SK-N-SH (cell line): Measurements from ENCODE around the gene OLFML2A. TPM values are rescaled to one million over a fixed set of nuclear protein-coding genes. Genes with fewer than 3 reads are reported as not detected.
"Not testable (repeated sequence)": the region's sequence is repeated elsewhere in the genome, so short reads cannot be mapped to it uniquely, and the experiment has no call there.

Experiments
- CTCF ChIA-PET: fragments of 300-600, 350-600 bp; formaldehyde crosslinking; extraction: SDS; loops from one replicate; lab custom pipeline; 2021; lab: Yijun Ruan, JAX
- POLR2A ChIA-PET: fragments of 350-600 bp; sonication (Branson Sonifier 250); formaldehyde crosslinking; extraction: SDS; loops from one replicate; lab custom pipeline; 2020; ENCODE audit warnings: antibody characterized with exemption, inconsistent platforms; lab: Yijun Ruan, JAX
- DNase-seq: peaks from one replicate; pipeline ENCODE4 v3.0.0; 2012
- H2AFZ ChIP-seq: fragments of 200-600 bp; sonication (generic); 2 replicates; pipeline ENCODE4 v1.8.1; 2016; ENCODE audit warnings: antibody characterized with exemption, mild to moderate bottlenecking, low read depth
- H3F3A ChIP-seq: fragments of 200-600 bp; sonication (generic); replicated peaks from 2 replicates; pipeline ENCODE3; 2016; ENCODE audit warnings: antibody characterized with exemption, mild to moderate bottlenecking; ENCODE audit not compliant: insufficient read depth
- H3K27ac ChIP-seq, 2 experiments: fragments of 200-500 bp in 1 of 2; fragments of 200-600 bp in 1 of 2; sonication (Bioruptor generic) in 1 of 2; sonication (generic), shearing (Covaris generic) in 1 of 2; 2 replicates each; pipeline versions ENCODE4 v1.5.1 to v1.6.1; 2014 to 2016; ENCODE audit warnings: low read depth in 2 of 2, inconsistent platforms in 1 of 2, low read length in 1 of 2, mild to moderate bottlenecking in 1 of 2, mixed read lengths in 1 of 2
- H3K27me3 ChIP-seq: fragments of 200-600 bp; sonication (generic), shearing (Covaris generic); 2 replicates; pipeline ENCODE4 v1.6.1; 2016; ENCODE audit warnings: mixed run types; ENCODE audit not compliant: insufficient read depth
- H3K36me3 ChIP-seq, 2 experiments: fragments of 200-500 bp in 1 of 2; fragments of 200-600 bp in 1 of 2; sonication (Bioruptor generic) in 1 of 2; sonication (generic) in 1 of 2; replicated peaks in 1 of 2; 2 replicates each; pipeline versions ENCODE3 to v1.5.1; 2014 to 2016; ENCODE audit warnings: low read length in 1 of 2, mild to moderate bottlenecking in 1 of 2; ENCODE audit not compliant: insufficient read depth in 2 of 2, control insufficient read depth in 1 of 2
- H3K4me1 ChIP-seq, 2 experiments: fragments of 200-500 bp in 1 of 2; fragments of 200-600 bp in 1 of 2; sonication (Bioruptor generic) in 1 of 2; sonication (generic), shearing (Covaris generic) in 1 of 2; 2 replicates each; pipeline versions ENCODE4 v1.5.1 to v1.6.1; 2014 to 2016; ENCODE audit warnings: low read depth in 1 of 2, low read length in 1 of 2, mixed run types in 1 of 2; ENCODE audit not compliant: insufficient read depth in 2 of 2, control insufficient read depth in 1 of 2
- H3K4me2 ChIP-seq: fragments of 200-600 bp; sonication (generic), shearing (Covaris generic); 2 replicates; pipeline ENCODE4 v1.6.1; 2017; ENCODE audit warnings: mixed run types
- H3K4me3 ChIP-seq, 2 experiments: fragments of 200-500 bp in 1 of 2; fragments of 200-600 bp in 1 of 2; sonication (Bioruptor generic) in 1 of 2; sonication (generic), shearing (Covaris generic) in 1 of 2; 2 replicates each; pipeline versions ENCODE4 v1.5.1 to v1.8.1; 2014 to 2016; ENCODE audit warnings: low read depth in 2 of 2, inconsistent platforms in 1 of 2, low read length in 1 of 2, mild to moderate bottlenecking in 1 of 2, mixed read lengths in 1 of 2, moderate library complexity in 1 of 2
- H3K79me2 ChIP-seq: fragments of 200-600 bp; sonication (generic); 2 replicates; pipeline ENCODE4 v1.8.1; 2017; ENCODE audit warnings: mild to moderate bottlenecking; ENCODE audit not compliant: insufficient read depth
- H3K9ac ChIP-seq: fragments of 200-600 bp; sonication (generic); 2 replicates; pipeline ENCODE4 v1.6.1; 2017; ENCODE audit warnings: mixed run types
- H3K9me2 ChIP-seq: fragments of 200-600 bp; sonication (generic); 2 replicates; pipeline ENCODE4 v1.6.1; 2017; ENCODE audit warnings: mixed run types
- H3K9me3 ChIP-seq: fragments of 200-600 bp; sonication (generic); 2 replicates; pipeline ENCODE4 v1.6.1; 2017; ENCODE audit warnings: mixed run types, mild to moderate bottlenecking, moderate library complexity
- H4K20me1 ChIP-seq: fragments of 200-600 bp; sonication (generic); 2 replicates; pipeline ENCODE4 v1.6.1; 2017; ENCODE audit warnings: mild to moderate bottlenecking, mixed run types; ENCODE audit not compliant: insufficient read depth
- EP300 ChIP-seq, 2 experiments: IDR thresholded peaks; 2 replicates each; pipeline versions ENCODE4 v1.4.0 to v1.6.1; 2012; ENCODE audit warnings: borderline replicate concordance in 1 of 2, low read depth in 1 of 2, low read length in 1 of 2
- MXI1 ChIP-seq: IDR thresholded peaks from 2 replicates; pipeline ENCODE4 v1.6.1; 2012; ENCODE audit warnings: mild to moderate bottlenecking, low read depth, low read length, improper control_type of control experiment
- NRF1 ChIP-seq: IDR thresholded peaks from 2 replicates; pipeline ENCODE4 v1.6.1; 2012; ENCODE audit warnings: low read depth, mild to moderate bottlenecking, low read length
- PBX3 ChIP-seq: IDR thresholded peaks from 2 replicates; pipeline ENCODE4; 2012
- RXRA ChIP-seq: IDR thresholded peaks from 2 replicates; pipeline ENCODE4 v1.4.0; 2012; ENCODE audit warnings: low read depth, mild to moderate bottlenecking, borderline replicate concordance
- USF2 ChIP-seq: fragments of 150-350 bp; IDR thresholded peaks from 2 replicates; pipeline ENCODE4 v1.6.1; 2017; ENCODE audit warnings: antibody characterized with exemption, low read length, low read depth, borderline replicate concordance
- WGBS: methylation state at CpG from one replicate; pipeline ENCODE4 v1.1.6; 2017; ENCODE audit warnings: low lambda C conversion rate; 5-methylcytosine and 5-hydroxymethylcytosine counted together
- polyA plus RNA-seq, 3 experiments: library from polyadenylated mRNA; depleted of rRNA; stranded (reverse); fragments of >200 nt; gene quantifications; 2 replicates each; pipeline ENCODE4 v1.2.3, GENCODE V29; 2012

Gene OLFML2A
- polyA plus RNA-seq, 1 of the 3 experiments (the other 2 are of a cell fraction), result 7.7 TPM

- Histone ChIP-seq H3K4me3 (no peak overlapping the region), H2AFZ (no peak overlapping the region), H3F3A (peaks cover 13% of the 10 kb centered on the region), H3K79me2 (peaks cover 8% of the 10 kb centered on the region; the same call in 1 of the 2 replicates), H3K9ac (no peak overlapping the region), H3K4me1 (peaks cover 0 to 19% of the 10 kb centered on the region in 2 experiments; a peak in 1 of 4 replicates), H3K27me3 (no peaks in the 10 kb centered on the region), H3K9me3 (no peaks in the 10 kb centered on the region), H3K9me2 (no peaks in the 10 kb centered on the region), H3K27ac (peak overlapping the region in 1 of 2 experiments; percentile 65; a peak in 2 of 4 replicates), H4K20me1 (no peaks in the 10 kb centered on the region), H3K36me3 (peaks cover 0 to 15% of the 10 kb centered on the region in 2 experiments), H3K4me2 (peak overlapping the region; percentile 54; the same call in 1 of the 2 replicates)
- TF ChIP-seq USF2 (no peak), PBX3 (no peak), EP300 (IDR thresholded peaks at IDR 0.05; ENCODE audit: borderline replicate concordance in 1 of 2, low read depth in 1 of 2, low read length in 1 of 2) (no peak), NRF1 (no peak), MXI1 (no peak), RXRA (no peak)
- no peak for DNase-seq
- CTCF ChIA-PET, result interaction anchor here (1.0 to 3.7 kb wide), 4 partner anchors 9 to 31 kb away, joined by 3 to 19 read pairs (median 6); no protein-coding TSS in a partner anchor
- POLR2A ChIA-PET, result no interaction called here
- 91% methylated on average over 14 of the region's 14 CpGs for WGBS
These were observed 42.8 kb upstream of the OLFML2A start for GRCh38 chr9:124733964-124734740.

GRCh38 chr9:124734741-124735083 lies 42.2 kb upstream of the OLFML2A start:
- peak overlapping the region in 1 of 2 experiments; percentile 65; a peak in 3 of 4 replicates for H3K27ac ChIP-seq
- H3K4me3 ChIP-seq, POLR2A ChIA-PET, DNase-seq, H3K27me3 ChIP-seq, H3K9me3 ChIP-seq, H3K9me2 ChIP-seq, H3K9ac ChIP-seq, H2AFZ ChIP-seq, H4K20me1 ChIP-seq: not testable (repeated sequence)
- peaks cover 0 to 19% of the 10 kb centered on the region in 2 experiments; a peak in 1 of 4 replicates for H3K4me1 ChIP-seq
- peak overlapping the region; percentile 54 for H3K4me2 ChIP-seq
- H3F3A ChIP-seq, result peaks cover 13% of the 10 kb centered on the region
- WGBS, result 84% methylated on average over 7 of the region's 7 CpGs
- H3K36me3 ChIP-seq, result peaks cover 0 to 15% of the 10 kb centered on the region in 2 experiments
- CTCF ChIA-PET, result interaction anchor here (1.3 to 3.7 kb wide), 3 partner anchors 19 to 30 kb away, joined by 4 to 19 read pairs (median 9); no protein-coding TSS in a partner anchor
- peaks cover 11% of the 10 kb centered on the region; the same call in 1 of the 2 replicates for H3K79me2 ChIP-seq
